SK-N-SH (cell line): ENCODE measurements around the gene SPATA32. TPM values are rescaled to one million over a fixed set of nuclear protein-coding genes. Genes with fewer than 3 reads are reported as not detected.

Source experiments
- CTCF ChIA-PET: fragments of 300-600, 350-600 bp; formaldehyde crosslinking; extraction: SDS; loops from one replicate; lab custom pipeline; 2021; lab: Yijun Ruan, JAX
- POLR2A ChIA-PET: fragments of 350-600 bp; sonication (Branson Sonifier 250); formaldehyde crosslinking; extraction: SDS; loops from one replicate; lab custom pipeline; 2020; ENCODE audit warnings: antibody characterized with exemption, inconsistent platforms; lab: Yijun Ruan, JAX
- DNase-seq: peaks from one replicate; pipeline ENCODE4 v3.0.0; 2012
- H2AFZ ChIP-seq: fragments of 200-600 bp; sonication (generic); 2 replicates; pipeline ENCODE4 v1.8.1; 2016; ENCODE audit warnings: antibody characterized with exemption, mild to moderate bottlenecking, low read depth
- H3F3A ChIP-seq: fragments of 200-600 bp; sonication (generic); replicated peaks from 2 replicates; pipeline ENCODE3; 2016; ENCODE audit warnings: antibody characterized with exemption, mild to moderate bottlenecking; ENCODE audit not compliant: insufficient read depth
- H3K27ac ChIP-seq, 2 experiments: fragments of 200-500 bp in 1 of 2; fragments of 200-600 bp in 1 of 2; sonication (Bioruptor generic) in 1 of 2; sonication (generic), shearing (Covaris generic) in 1 of 2; 2 replicates each; pipeline versions ENCODE4 v1.5.1 to v1.6.1; 2014 to 2016; ENCODE audit warnings: low read depth in 2 of 2, inconsistent platforms in 1 of 2, low read length in 1 of 2, mild to moderate bottlenecking in 1 of 2, mixed read lengths in 1 of 2
- H3K27me3 ChIP-seq: fragments of 200-600 bp; sonication (generic), shearing (Covaris generic); 2 replicates; pipeline ENCODE4 v1.6.1; 2016; ENCODE audit warnings: mixed run types; ENCODE audit not compliant: insufficient read depth
- H3K36me3 ChIP-seq, 2 experiments: fragments of 200-500 bp in 1 of 2; fragments of 200-600 bp in 1 of 2; sonication (Bioruptor generic) in 1 of 2; sonication (generic) in 1 of 2; replicated peaks in 1 of 2; 2 replicates each; pipeline versions ENCODE3 to v1.5.1; 2014 to 2016; ENCODE audit warnings: low read length in 1 of 2, mild to moderate bottlenecking in 1 of 2; ENCODE audit not compliant: insufficient read depth in 2 of 2, control insufficient read depth in 1 of 2
- H3K4me1 ChIP-seq, 2 experiments: fragments of 200-500 bp in 1 of 2; fragments of 200-600 bp in 1 of 2; sonication (Bioruptor generic) in 1 of 2; sonication (generic), shearing (Covaris generic) in 1 of 2; 2 replicates each; pipeline versions ENCODE4 v1.5.1 to v1.6.1; 2014 to 2016; ENCODE audit warnings: low read depth in 1 of 2, low read length in 1 of 2, mixed run types in 1 of 2; ENCODE audit not compliant: insufficient read depth in 2 of 2, control insufficient read depth in 1 of 2
- H3K4me2 ChIP-seq: fragments of 200-600 bp; sonication (generic), shearing (Covaris generic); 2 replicates; pipeline ENCODE4 v1.6.1; 2017; ENCODE audit warnings: mixed run types
- H3K4me3 ChIP-seq, 2 experiments: fragments of 200-500 bp in 1 of 2; fragments of 200-600 bp in 1 of 2; sonication (Bioruptor generic) in 1 of 2; sonication (generic), shearing (Covaris generic) in 1 of 2; 2 replicates each; pipeline versions ENCODE4 v1.5.1 to v1.8.1; 2014 to 2016; ENCODE audit warnings: low read depth in 2 of 2, inconsistent platforms in 1 of 2, low read length in 1 of 2, mild to moderate bottlenecking in 1 of 2, mixed read lengths in 1 of 2, moderate library complexity in 1 of 2
- H3K79me2 ChIP-seq: fragments of 200-600 bp; sonication (generic); 2 replicates; pipeline ENCODE4 v1.8.1; 2017; ENCODE audit warnings: mild to moderate bottlenecking; ENCODE audit not compliant: insufficient read depth
- H3K9ac ChIP-seq: fragments of 200-600 bp; sonication (generic); 2 replicates; pipeline ENCODE4 v1.6.1; 2017; ENCODE audit warnings: mixed run types
- H3K9me2 ChIP-seq: fragments of 200-600 bp; sonication (generic); 2 replicates; pipeline ENCODE4 v1.6.1; 2017; ENCODE audit warnings: mixed run types
- H3K9me3 ChIP-seq: fragments of 200-600 bp; sonication (generic); 2 replicates; pipeline ENCODE4 v1.6.1; 2017; ENCODE audit warnings: mixed run types, mild to moderate bottlenecking, moderate library complexity
- H4K20me1 ChIP-seq: fragments of 200-600 bp; sonication (generic); 2 replicates; pipeline ENCODE4 v1.6.1; 2017; ENCODE audit warnings: mild to moderate bottlenecking, mixed run types; ENCODE audit not compliant: insufficient read depth
- CTCF ChIP-seq: fragments of 200-600 bp; sonication (generic); IDR thresholded peaks from 2 replicates; pipeline ENCODE4 v1.6.1; 2017; ENCODE audit warnings: antibody characterized with exemption, mild to moderate bottlenecking, moderate library complexity
- GABPA ChIP-seq: IDR thresholded peaks from 2 replicates; pipeline ENCODE4 v1.4.0; 2012; ENCODE audit warnings: low read depth, mild to moderate bottlenecking
- GATA2 ChIP-seq: sonication (generic); formaldehyde crosslinking; IDR thresholded peaks from 2 replicates; pipeline ENCODE4 v1.5.0; 2020; ENCODE audit warnings: mild to moderate bottlenecking, missing genetic modification reagents
- JUND ChIP-seq: IDR thresholded peaks from 2 replicates; pipeline ENCODE4 v1.4.0; 2012
- MEF2A ChIP-seq: IDR thresholded peaks from 2 replicates; pipeline ENCODE4 v1.4.0; 2012; ENCODE audit warnings: low read depth, borderline replicate concordance
- NFIC ChIP-seq: IDR thresholded peaks from 2 replicates; pipeline ENCODE4 v1.4.0; 2012; ENCODE audit warnings: borderline replicate concordance
- RCOR1 ChIP-seq: fragments of 150-350 bp; IDR thresholded peaks from 2 replicates; pipeline ENCODE4 v1.6.1; 2017; ENCODE audit warnings: antibody characterized with exemption, low read length
- RXRA ChIP-seq: IDR thresholded peaks from 2 replicates; pipeline ENCODE4 v1.4.0; 2012; ENCODE audit warnings: low read depth, mild to moderate bottlenecking, borderline replicate concordance
- SMC3 ChIP-seq: IDR thresholded peaks from 2 replicates; pipeline ENCODE4 v1.6.1; 2012; ENCODE audit warnings: low read depth, low read length, improper control_type of control experiment
- TAF1 ChIP-seq: IDR thresholded peaks from 2 replicates; pipeline ENCODE4 v1.6.1; 2012; ENCODE audit warnings: low read depth, mild to moderate bottlenecking, low read length, moderate library complexity, borderline replicate concordance
- TCF12 ChIP-seq: IDR thresholded peaks from 2 replicates; pipeline ENCODE4 v1.4.0; 2012
- TEAD4 ChIP-seq: IDR thresholded peaks from 2 replicates; pipeline ENCODE4 v1.4.0; 2012; ENCODE audit warnings: mild to moderate bottlenecking, borderline replicate concordance; ENCODE audit not compliant: insufficient read depth
- USF1 ChIP-seq: IDR thresholded peaks from 2 replicates; pipeline ENCODE4 v1.4.0; 2012; ENCODE audit warnings: low read depth, borderline replicate concordance
- YY1 ChIP-seq: IDR thresholded peaks from 2 replicates; pipeline ENCODE4 v1.4.0; 2012; ENCODE audit warnings: low read depth, mild to moderate bottlenecking
- WGBS: methylation state at CpG from one replicate; pipeline ENCODE4 v1.1.6; 2017; ENCODE audit warnings: low lambda C conversion rate; 5-methylcytosine and 5-hydroxymethylcytosine counted together
- polyA plus RNA-seq, 3 experiments: library from polyadenylated mRNA; depleted of rRNA; stranded (reverse); fragments of >200 nt; gene quantifications; 2 replicates each; pipeline ENCODE4 v1.2.3, GENCODE V29; 2012
- TF ChIP-seq, protein P1 (sequence below): fragments of 150-350 bp; IDR thresholded peaks from 2 replicates; pipeline ENCODE4 v1.6.1; 2017; ENCODE audit warnings: antibody characterized with exemption, low read length, low read depth, borderline replicate concordance
- TF ChIP-seq, protein P2 (sequence below): IDR thresholded peaks from 2 replicates; pipeline ENCODE4 v1.4.0; 2012; ENCODE audit warnings: low read depth

SPATA32 gene
- polyA plus RNA-seq, 1 of the 3 experiments (the other 2 are of a cell fraction), result not detected

- Histone ChIP-seq H3K27me3 (no peaks in the 10 kb centered on the region), H3K79me2 (no peaks in the 10 kb centered on the region), H3K4me3 (no peak overlapping the region), H3F3A (peaks cover 2% of the 10 kb centered on the region), H4K20me1 (no peaks in the 10 kb centered on the region), H3K27ac (no peak overlapping the region), H3K4me1 (peaks cover 4 to 31% of the 10 kb centered on the region in 2 experiments; a peak in 2 of 4 replicates), H3K36me3 (no peaks in the 10 kb centered on the region), H3K9me2 (no peaks in the 10 kb centered on the region), H3K4me2 (no peak overlapping the region), H3K9ac (no peak overlapping the region), H3K9me3 (no peaks in the 10 kb centered on the region), H2AFZ (no peak overlapping the region)
- ChIA-PET CTCF (interaction anchor here (0.5 to 16.2 kb wide), 11 partner anchors 7 to 1032 kb away, joined by 3 to 232 read pairs (median 5); partner anchors contain the start of genes ACBD4, FMNL1, HEXIM1 and HEXIM2), POLR2A (no interaction called here)
- DNase-seq, result no peak
- WGBS, result 60% methylated on average over 10 of the region's 17 CpGs
- no peak for TF ChIP-seq JUND
These were observed 33.8 kb downstream of the SPATA32 start for GRCh38 chr17:45227926-45228762.

- Histone ChIP-seq H3K79me2 (no peaks in the 10 kb centered on the region), H3K27me3 (no peaks in the 10 kb centered on the region), H3K4me3 (no peak overlapping the region), H2AFZ (no peak overlapping the region), H3K27ac (no peak overlapping the region), H3K36me3 (no peaks in the 10 kb centered on the region), H3K4me1 (peaks cover 4 to 39% of the 10 kb centered on the region in 2 experiments; a peak in 2 of 4 replicates), H4K20me1 (no peaks in the 10 kb centered on the region), H3K4me2 (no peak overlapping the region), H3K9me3 (no peaks in the 10 kb centered on the region), H3K9ac (no peak overlapping the region), H3K9me2 (no peaks in the 10 kb centered on the region), H3F3A (peaks cover 2% of the 10 kb centered on the region)
- DNase-seq, result no peak
- POLR2A ChIA-PET, result no interaction called here
- CTCF ChIA-PET, result interaction anchor here (0.9 to 16.2 kb wide), 8 partner anchors 12 to 168 kb away, joined by 3 to 260 read pairs (median 16); partner anchors contain the start of genes ACBD4, HEXIM1 and HEXIM2
- whole genome bisulfite sequencing, result 83% methylated on average over 8 of the region's 8 CpGs
- TF ChIP-seq TAF1, result no peak
These were observed 34.6 kb downstream of the SPATA32 start for GRCh38 chr17:45227101-45227925.

DNA sequence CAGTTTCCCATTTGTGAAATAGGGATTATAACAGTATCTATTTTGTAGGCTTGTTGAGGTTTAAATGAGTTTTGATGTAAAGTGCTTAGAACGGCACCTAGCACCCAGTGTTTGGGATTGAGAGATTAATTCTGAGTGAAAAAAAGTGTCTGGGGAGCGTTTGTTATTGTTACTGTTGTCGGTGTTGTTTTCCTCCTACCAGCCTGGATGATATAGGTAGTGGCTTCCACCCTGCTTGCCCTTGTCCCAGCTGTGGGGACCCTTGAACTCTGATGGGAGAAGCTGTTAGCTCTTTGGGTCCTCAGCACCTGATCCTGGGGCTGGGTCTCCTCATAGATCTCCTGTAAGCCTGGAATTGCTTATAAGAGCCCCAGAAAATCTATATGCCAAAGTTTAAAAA is 35.3 kb downstream of the SPATA32 start:
- POLR2A ChIA-PET, result no interaction called here
- TF ChIP-seq USF1 (no peak), CTCF (no peak), GATA2 (CRISPR knock-in tag) (no peak), TEAD4 (no peak), RCOR1 (no peak), YY1 (no peak), GABPA (no peak), NFIC (no peak), TCF12 (no peak), MEF2A (no peak), SMC3 (no peak), RXRA (no peak)
- TF ChIP-seq, protein P1, sequence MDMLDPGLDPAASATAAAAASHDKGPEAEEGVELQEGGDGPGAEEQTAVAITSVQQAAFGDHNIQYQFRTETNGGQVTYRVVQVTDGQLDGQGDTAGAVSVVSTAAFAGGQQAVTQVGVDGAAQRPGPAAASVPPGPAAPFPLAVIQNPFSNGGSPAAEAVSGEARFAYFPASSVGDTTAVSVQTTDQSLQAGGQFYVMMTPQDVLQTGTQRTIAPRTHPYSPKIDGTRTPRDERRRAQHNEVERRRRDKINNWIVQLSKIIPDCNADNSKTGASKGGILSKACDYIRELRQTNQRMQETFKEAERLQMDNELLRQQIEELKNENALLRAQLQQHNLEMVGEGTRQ, result no peak
- TF ChIP-seq, protein P2, sequence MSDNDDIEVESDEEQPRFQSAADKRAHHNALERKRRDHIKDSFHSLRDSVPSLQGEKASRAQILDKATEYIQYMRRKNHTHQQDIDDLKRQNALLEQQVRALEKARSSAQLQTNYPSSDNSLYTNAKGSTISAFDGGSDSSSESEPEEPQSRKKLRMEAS, result no peak

More for the DNA sequence above, 35.3 kb downstream of the SPATA32 start:
- Histone ChIP-seq H3K9me2 (no peaks in the 10 kb centered on the region), H4K20me1 (no peaks in the 10 kb centered on the region), H3K27me3 (no peaks in the 10 kb centered on the region), H3K36me3 (no peaks in the 10 kb centered on the region), H3K27ac (no peak overlapping the region), H3K9ac (no peak overlapping the region), H3F3A (peaks cover 2% of the 10 kb centered on the region), H2AFZ (0 out of 2 replicates have a peak overlapping the region, but pooled peaks have one; percentile 16), H3K4me1 (peaks cover 4 to 39% of the 10 kb centered on the region in 2 experiments; a peak in 2 of 4 replicates), H3K79me2 (no peaks in the 10 kb centered on the region), H3K4me2 (no peak overlapping the region), H3K9me3 (no peaks in the 10 kb centered on the region), H3K4me3 (no peak overlapping the region)
- CTCF ChIA-PET, result interaction anchor here (0.8 to 16.2 kb wide), 7 partner anchors 13 to 601 kb away, joined by 3 to 260 read pairs (median 4); partner anchors contain the start of gene ACBD4
- WGBS, result 90% methylated on average over 3 of the region's 3 CpGs
- no peak for DNase-seq
